ENCODE data around the gene NEDD8.
A peak's percentile ranks its signal among the peaks of the same experiment; 100 is the strongest.
"Not testable (repeated sequence)": the region's sequence is repeated elsewhere in the genome, so short reads cannot be mapped to it uniquely, and the experiment has no call there.

Gene NEDD8

DNA sequence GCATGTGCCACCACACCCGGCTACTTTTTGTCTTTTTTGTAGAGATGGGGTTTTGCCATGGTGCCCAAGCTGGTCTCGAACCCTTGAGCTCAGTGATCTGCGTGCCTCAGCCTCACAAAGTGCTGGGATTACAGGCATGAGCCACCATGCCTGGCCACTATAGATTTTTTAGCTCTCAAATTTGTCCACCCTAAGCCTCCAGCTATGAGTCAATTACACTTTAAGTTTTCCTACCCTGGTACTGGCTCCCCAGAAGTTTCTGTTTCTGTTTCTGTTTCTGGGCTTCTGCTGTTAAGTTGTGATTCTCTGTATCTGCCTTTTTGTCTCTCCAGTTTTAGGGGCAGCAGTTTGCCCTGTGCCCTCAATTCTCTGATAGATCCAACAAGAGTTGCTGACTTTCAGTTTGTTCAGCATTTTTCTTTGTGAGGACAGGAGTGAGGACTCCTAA is 14.6 kb upstream of the NEDD8 start:
- DNase-seq: no peak

- not testable (repeated sequence) for DNase-seq
These were observed 13.2 kb upstream of the NEDD8 start for GRCh38 chr14:24245350-24245749.

DNA sequence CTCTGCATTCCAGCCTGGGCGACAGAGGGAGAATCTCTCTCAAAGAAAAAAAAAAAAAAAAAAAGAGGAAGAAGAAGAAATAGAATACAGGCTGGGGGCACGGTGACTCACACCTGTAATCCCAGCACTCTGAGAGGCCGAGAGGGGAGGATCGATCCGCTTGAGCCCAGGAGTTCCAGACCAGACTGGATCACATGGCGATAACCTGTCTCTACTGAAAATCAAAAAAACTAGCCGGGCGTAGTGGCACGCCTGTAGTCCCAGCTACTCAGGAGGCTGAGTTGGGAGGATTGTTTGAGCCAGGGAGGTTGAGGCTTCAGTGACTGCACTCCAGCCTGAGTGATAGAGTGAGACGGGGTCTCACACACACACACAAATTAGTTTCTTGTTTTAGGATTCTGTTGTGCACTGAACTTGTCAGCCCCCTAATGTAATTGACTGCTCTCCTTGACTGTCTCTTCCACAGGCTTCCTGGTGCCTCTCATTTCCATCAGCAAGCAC is 11.2 kb upstream of the NEDD8 start:
- no peak for DNase-seq

DNA sequence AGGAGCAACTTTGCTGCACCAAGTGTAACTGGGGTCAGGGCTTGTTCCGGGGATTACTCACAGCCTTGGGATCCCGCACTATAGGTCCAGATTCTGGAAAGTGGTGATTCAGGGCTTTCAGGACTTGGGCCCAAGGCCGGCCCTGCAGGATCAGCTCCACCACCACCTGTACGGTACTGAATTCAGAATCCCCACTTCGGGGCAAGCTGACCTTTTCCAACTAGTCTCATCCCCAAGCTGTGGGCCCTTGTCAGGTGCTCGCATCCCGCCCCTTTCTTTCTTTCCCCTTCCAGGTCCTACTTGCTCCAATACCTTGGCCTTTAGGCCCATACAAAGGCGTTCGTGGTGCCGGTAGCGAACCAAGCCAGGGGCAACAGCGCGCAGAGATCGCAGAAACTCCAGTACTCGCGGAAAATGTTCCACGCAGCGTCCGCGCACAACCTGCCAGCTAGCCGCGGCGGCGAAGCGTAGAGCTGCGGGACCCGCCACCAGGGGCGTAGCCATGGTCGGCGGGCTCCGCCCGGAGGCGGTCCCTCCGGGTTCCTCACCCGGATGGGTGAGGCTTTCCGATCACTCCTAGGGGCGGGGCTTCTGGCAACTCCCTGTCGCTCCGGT is 9.8 kb upstream of the NEDD8 start:
- DNase-seq: peak; percentile 92 to 97 (median 93)

GRCh38 chr14:24240110-24240918 is 8.1 kb upstream of the NEDD8 start:
- DNase-seq: no peak

DNA sequence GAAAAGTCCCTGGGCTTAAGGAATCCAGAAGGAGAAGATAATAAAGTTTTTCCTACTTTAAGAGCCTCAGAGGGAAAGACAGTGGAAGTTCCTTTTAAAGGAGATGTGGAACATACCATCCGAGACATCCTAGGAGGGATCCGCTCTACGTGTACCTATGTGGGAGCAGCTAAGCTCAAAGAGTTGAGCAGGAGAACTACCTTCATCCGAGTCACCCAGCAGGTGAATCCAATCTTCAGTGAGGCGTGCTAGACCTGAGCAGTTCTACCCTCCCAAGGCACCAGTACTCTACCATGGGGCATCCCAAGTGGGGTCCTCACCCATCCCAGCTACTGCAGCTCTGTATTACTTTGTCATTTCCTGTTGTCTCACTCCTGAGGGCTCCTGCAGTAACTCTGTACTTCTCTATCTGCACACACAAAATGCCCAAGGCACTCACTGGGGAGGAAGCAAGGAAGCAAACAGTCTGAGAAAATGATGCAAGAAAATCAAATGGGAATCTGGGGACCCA is 6.4 kb upstream of the NEDD8 start:
- DNase-seq: no peak

DNA sequence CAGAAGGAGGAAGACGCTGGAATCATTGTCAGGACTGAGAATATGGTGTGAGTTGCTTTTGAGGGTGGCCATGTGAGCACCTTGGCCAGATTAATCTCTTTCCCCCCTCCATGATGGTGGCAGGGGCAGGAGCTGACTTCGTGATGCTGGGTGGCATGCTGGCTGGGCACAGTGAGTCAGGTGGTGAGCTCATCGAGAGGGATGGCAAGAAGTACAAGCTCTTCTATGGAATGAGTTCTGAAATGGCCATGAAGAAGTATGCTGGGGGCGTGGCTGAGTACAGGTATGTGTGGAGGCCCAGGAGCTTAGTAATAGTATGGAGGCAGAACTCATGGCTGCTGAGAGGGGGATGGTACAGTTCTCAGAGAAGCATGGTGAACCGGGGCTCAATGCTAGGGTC is 6.0 kb upstream of the NEDD8 start:
- no peak for DNase-seq

GRCh38 chr14:24237463-24237955 is 5.3 kb upstream of the NEDD8 start:
- DNase-seq: no peak

DNA sequence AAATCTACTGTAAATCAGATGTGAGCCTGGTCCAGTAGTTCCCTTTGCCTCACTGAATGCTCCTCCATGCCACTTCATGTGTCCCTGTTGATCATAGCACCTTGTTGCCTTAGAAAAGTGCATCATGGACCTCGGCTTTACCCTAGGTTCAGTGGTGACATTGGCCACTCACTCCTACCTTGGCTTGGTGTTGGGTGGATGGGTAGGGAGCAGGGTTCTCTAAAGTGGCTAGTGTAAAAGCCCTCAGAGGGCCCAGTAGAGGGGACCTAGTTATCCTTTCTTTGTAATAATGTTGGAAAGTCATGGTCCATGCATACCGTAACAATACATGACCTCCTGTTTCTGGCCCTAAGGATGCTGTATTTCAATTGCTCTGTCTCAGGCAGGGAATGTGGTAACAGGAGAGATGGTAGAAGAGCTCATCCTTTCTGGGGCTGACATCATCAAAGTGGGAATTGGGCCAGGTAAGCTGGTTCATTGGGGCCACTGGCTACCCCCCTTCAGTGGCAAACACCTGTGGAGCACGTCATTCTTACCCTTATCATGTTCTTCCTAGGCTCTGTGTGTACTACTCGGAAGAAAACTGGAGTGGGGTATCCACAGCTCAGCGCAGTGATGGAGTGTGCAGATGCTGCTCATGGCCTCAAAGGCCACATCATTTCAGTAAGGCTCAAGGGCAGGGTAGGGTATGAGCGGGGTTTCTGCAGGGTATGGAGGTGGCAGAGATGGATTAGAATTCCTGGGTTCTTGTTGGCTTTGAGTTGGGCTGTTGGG is 4.7 kb upstream of the NEDD8 start:
- no peak for DNase-seq

- no peak for DNase-seq
These were observed 3.9 kb upstream of the NEDD8 start for GRCh38 chr14:24235804-24236688.

GRCh38 chr14:24234095-24235005 is 2.2 kb upstream of the NEDD8 start:
- DNase-seq: no peak

DNA sequence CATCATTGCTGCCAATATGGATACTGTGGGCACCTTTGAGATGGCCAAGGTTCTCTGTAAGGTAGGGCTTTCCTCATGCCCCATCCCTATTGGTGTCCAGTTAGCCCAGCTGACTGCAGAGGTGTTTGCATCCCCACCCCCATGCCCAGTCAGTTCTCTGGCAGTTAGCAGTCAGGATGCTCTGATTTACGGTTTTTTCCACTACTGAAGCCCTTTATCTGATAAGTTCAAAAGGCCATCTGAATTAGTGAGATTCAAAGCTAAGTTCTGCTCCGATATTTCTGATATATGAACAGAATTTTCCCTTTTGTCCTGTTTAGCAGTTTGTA is 1.3 kb upstream of the NEDD8 start:
- no peak for DNase-seq

GRCh38 chr14:24232645-24233537 is 724 bp upstream of the NEDD8 start, which contains the start of gene GMPR2:
TSS of gene GMPR2 (plus strand) at chr14:24232929. CDS start at chr14:24233254, 325 bp downstream.
- DNase-seq: peak in 1 of 4 experiments; percentile 26

DNA sequence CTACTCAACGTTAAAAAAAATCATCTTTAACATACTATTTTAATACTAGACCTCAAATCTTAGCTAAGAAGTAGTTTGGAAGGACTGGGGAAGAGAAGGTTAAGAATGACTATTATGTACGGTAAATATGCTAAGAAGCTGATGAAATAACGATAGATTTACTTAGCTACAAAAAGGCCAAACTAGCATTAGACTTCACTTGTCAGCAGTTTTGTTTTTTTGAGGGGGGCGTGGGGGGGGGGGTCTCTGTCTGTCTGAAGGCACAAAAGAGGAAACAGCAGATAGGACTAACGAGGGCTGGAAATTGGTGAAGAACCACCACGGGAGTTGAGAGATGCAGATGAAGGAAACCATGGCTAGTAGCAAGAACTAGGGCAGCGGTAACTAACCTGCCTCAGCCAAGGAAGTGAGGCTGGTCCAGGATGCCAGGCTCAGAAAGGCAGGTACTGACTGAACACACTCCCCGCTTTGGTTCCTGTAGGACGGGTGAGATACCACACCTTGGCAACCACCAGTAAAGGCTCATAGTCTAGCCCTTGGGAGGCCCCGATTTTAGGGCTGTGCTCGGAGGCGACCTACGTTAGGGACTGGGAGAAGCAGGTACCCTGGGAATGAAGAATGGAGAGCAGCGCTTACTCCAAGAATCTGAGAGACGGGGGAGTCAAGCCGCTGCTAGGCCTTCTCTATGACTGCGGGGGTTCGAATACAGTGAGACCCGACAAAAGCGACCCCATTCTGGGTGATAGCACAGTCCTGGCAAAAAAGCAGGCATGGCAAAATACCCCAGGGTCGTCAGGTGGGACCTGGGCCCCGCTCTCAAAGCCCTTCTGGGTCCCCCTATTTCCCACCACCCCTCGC is 675 bp downstream of the NEDD8 start:
- no peak for DNase-seq

DNA sequence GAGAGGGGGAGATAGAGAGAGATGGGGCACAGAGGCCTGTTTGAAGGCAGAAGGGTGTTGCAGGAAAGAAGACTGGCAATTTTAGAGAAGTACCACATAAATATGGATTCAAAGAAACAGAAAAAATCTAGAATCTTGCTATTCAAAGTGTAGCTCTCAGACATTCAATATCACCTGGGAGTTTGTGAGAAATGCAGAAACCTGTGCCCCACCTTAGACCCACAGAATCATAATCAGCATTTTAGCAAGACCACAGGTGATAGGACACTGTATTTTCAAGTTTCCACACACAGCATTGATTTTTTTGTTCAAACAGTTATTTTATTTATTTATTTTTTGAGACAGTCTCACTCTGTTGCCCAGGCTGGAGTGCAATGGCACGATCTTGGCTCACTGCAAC is 3.3 kb downstream of the NEDD8 start:
- no peak for DNase-seq

DNA sequence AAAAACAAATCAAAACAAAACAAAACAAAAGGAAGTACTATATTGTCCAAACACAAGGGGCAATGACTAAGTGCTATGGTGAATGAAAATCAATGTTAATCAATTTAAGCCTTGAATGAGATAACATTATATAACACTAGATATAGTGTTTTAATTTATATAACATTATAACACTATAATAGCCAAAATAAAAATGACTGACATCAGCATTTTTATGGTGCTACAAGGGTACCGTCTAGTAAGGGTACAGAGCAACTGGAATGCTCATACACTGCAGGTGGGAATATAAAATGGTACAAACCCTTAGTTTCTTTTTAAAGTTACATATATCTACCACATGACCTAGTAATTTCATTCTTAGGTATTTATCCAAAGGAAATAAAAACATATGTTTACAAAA is 5.7 kb downstream of the NEDD8 start:
- no peak for DNase-seq

GRCh38 chr14:24224618-24225071 is 7.5 kb downstream of the NEDD8 start:
- DNase-seq: no peak

DNA sequence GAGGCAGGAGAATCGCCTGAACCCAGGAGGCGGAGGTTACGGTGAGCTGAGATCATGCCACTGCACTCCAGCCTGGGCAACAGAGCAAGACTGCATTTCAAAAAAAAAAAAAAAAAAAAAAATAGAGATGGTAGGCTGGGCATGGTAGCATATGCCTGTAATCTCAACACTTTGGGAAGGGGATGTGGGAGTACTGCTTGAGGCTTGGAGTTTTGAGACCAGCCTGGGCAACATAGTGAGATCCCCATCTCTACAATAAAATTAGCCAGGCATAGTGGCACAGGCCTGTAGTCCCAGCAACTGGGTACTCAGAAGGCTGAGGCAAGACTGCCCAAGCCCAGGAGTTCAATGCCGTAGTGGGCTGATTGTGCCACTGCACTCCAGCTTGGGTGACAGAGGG is 9.2 kb downstream of the NEDD8 start:
- not testable (repeated sequence) for DNase-seq

DNA sequence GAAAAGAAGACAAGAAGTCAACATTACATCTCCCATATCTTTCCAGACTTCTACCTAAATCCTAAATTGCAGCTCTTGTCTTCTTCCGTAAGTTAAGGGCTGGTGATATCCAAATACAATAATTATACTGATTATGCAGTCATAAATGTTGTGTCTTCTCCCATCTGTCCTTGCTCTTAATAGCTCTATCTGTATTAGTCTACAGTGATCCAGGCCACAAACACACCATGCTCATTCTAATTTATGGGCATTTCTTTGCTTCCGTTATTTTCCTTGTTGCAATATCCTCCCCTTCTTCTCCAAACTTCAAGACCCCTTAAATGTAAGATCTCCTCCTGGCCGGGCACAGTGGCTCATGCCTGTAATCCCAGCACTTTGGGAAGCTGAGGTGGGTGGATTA is 12.6 kb downstream of the NEDD8 start:
- no peak for DNase-seq
